SIG-M5 treated with dmso at 0.1 percent for 504 hours (cell line): ENCODE data around the gene PTPN2.

Experiments
- DNase-seq: peaks from one replicate; lab custom pipeline; 2025; ENCODE audit not compliant: unreplicated experiment; lab: John Stamatoyannopoulos, UW

Gene PTPN2

DNA sequence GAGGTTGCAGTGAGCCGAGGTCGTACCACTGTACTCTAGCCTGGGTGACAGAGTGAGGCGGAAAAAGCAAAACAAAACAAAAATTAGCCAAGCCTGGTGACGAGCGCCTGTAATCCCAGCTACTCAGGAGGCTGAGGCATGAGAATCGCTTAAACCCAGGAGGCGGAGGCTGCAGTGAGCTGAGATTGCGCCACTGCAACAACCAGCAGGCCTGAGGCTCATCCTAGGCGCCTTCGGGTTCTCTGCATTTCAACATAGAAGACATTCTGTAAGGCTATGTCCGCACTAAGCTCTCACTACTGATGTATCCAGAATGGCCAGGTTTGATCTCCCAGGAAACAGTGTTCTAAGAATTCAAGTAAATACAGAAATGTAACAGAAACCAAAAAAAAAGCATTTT is 23.5 kb downstream of the PTPN2 start:
- DNase-seq = no peak

DNA sequence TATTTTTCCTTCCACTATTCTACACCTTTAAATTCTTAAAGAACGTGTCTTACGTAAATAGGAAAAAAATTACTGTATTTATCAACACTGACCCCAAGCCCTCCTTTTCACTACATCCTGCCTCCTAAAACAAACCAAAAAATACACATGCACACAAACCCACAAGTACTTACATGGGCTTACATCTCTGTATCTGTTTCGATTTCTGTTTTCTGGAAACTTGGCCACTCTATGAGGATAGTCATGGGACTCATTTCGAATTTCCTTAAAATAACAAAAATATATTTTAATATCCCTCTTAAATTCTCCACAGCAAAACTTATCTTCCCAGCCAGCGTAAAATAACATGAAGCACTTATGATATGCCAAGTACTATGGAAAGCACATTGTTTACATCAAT is 25.0 kb downstream of the PTPN2 start:
- no peak for DNase-seq

DNA sequence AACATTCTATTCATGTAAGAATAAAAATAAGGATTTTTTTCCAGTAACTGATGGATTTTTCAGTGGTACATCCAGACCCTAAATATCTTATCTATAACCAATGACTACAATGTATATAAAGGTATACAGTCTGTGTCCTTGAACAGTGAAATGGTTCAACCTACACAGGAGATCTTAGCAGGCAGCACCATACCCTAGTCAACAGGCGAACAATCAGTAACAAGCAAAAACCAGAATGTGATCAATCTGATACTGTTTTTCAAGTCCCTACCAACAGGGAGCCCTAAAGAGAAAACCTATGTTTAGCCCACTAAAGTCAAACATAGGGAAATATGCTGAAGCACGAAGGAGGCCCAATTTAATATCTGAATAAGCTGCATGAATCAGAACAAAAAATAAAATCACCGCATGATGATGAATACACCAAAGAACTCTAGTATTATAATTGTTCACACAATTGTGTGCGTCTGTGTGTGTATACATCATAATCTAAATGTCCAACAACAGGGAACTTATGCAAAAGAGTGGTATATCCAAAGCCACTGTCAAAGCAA is 26.0 kb downstream of the PTPN2 start:
- no peak for DNase-seq

DNA sequence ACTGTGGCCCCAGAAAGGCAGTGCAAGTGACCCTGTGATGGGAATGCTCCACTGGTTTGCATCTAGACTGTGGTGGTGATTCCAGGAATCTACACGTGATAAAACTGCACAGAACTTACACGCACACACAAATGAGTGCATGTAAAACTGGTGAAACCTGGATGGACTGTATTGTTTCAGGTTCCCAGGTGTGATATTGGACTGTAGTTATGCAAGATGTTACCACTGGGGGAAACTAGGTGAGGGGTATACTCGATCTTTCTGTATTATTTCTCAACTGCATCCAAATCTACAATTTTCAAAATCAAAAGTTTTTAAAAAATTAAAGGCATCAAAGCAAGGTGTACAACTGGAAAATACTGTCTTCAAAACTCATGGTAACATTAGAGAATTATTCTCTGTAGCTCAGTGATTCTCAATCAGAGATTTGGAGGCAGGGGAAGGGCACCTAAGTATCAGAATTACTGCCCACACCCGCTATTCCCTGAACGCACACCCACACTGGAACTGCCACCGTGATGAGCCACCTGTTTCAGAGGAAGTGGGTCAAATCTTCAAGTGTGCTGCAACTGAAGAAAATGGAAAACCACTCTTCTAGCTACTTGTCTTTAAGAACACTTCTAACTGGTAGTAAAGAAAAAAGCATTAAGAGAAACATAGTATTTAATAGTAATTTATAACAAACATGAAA is 26.7 kb downstream of the PTPN2 start:
- DNase-seq = no peak

DNA sequence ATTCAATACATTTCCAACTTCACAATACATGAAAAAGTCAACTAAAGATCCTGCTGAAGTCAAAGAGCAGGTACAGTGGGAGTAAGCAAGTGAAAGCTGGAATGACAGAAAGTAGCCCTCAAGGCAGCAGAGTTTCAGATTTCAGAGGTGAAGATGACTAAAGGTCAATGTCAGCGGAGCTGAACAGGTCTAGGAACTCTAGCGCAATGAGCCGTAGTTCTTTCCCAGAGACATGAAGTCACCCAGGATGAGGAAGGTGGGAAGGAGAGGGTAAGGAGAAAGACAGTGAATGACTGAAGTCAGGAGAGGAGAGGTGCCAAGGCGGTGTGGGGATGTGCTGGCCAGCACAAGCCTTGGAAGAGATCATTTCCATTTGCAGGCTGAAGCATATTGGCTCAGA is 28.1 kb downstream of the PTPN2 start:
- no peak for DNase-seq

DNA sequence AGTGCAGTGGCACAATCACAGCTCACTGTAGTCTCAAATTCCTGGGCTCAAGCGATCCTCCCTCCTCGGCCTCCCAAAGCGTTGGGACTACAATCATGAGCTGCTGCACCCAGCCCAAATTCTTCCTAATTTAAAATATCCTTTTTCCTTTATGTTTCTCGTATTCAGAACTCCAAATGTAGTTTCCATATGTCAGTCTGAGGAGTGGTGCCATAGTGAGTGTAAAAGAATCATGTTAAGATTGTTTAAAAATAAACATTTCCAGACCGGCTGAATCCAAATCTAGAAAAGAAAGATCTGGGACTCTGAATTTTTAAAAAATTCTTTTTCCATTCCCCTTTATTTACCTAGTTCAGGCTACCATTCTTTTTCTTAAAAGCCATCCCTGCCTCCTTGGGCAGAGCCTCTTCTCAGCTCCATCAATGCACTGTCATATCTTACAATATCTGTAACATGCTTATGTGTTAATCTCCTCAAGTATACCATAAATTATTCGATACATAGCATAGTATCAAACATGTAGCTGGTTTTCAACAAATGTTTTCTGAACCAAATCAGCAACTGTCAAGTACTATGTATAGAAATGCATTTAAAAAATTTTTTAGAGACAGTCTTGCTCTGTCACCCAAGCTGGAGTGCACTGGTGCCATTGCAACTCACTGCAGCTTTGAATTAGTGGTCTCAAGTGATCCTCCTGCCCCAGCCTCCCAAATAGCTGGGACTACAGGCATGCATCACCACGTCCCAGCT is 31.3 kb downstream of the PTPN2 start:
- no peak for DNase-seq

DNA sequence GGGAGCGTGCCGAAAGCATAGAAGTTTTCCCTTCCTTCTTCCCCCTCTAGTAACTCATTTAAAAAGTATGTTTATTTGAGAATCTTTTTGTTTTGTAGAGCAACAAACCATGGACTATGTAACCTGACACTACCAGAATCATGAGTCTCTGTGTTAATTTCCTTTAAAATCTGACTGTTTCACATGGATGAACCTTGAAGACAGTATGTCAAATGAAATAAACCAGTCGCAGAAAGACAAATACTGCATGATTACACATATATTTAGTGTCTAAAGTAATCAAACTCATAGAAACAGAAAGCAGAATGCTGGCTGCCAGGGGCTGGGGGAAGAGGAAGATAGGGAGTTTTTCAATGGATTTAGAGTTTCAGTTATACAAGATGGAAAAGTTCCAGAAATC is 32.3 kb downstream of the PTPN2 start:
- DNase-seq = no peak

DNA sequence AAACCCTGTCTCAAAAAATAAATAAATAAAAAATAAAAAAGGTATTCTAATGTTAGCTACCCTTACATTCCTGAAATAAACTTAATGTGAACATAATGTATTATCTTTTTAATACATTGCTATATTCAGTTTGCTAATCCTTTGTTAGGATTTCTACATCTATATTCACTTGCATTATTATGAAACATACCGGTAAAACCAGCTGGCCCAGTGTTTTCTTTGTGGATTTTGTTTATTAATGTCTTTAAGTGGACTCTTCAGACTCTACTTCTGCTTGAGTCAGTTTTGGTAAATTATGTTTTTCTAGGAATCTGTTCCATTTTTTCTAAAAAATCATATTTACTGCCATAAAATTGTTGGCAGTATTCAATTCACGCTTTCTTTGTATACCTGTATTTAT is 34.5 kb downstream of the PTPN2 start:
- DNase-seq = peak; percentile 12

DNA sequence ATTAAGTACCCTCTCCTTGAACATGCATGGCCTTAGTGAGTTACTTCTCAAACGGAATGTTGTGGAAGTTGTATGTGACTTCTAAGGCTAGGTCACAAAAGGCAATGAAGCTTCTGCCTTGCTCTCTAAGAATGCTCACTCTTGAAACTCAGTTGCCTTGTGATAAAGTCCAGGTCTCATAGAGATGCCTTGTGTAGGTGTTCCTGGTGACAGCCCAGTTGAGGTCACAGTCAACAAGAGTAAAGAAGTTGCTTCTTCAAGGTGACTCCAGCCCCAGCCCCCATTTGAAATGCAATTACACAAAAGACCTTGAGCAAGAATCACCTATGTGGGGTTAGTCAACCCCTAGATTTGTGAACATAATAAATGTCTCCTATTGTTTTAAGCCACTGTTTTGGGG is 35.6 kb downstream of the PTPN2 start:
- DNase-seq = no peak

DNA sequence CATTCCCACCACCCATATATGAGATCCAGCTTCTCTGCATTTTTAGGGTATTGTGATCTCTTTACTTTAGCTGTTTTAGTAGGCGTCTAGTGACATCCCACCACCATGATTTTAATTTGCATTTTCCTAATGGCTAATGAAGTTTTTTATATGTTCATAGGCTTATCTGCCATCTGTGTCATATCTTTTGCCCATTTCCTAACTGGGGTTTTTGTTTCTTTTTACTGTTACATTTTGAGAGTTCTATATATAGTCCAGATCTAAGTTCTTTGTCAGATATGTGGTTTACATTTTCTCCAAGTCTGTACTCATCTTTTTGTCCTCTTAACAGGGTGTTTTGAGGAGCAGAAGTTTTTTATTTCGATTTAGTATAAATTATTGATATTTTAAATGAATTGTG is 39.6 kb downstream of the PTPN2 start:
- DNase-seq = no peak

DNA sequence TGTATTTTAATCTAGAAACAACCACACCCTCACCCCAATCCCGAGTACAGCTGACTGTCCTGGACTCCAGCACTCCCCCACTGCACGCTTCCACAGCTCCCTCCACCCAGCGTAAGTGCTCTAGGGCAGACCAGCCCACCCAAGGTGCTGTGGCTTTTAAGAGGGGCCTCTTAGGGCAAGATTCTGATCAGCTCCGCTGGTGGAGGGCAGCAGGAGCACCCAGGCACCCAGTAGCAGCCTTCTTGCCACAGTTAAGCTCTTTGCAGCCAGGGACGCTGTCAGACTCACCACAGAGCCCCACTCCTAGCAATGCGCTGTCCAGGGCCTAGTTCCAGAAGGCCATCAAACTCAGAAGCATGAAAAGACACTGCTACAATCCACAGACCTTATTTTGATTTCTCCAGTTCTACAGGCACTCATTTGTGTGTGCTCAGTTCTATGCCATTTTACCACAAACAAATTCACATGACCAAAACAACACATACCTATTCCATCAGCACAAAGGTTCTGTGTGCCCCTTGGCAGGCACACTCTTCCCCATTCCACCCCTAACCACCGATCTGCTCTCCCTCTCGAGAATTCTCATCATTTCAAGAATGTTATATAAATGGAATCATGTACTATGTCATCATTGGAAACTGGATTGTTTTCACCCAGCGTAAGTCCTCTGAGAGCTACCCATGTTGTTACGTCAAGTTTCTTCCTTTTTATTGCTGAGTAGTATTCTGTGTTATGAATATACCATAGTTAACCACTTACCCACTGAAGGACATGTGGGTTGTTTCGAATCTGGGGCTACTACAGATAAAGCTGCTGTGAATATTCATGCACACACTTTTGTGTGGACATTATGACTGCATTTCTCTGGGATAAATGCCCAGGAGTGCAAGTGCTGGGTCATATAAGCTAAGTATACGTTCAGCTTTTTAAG is 40.4 kb downstream of the PTPN2 start:
- DNase-seq = no peak

DNA sequence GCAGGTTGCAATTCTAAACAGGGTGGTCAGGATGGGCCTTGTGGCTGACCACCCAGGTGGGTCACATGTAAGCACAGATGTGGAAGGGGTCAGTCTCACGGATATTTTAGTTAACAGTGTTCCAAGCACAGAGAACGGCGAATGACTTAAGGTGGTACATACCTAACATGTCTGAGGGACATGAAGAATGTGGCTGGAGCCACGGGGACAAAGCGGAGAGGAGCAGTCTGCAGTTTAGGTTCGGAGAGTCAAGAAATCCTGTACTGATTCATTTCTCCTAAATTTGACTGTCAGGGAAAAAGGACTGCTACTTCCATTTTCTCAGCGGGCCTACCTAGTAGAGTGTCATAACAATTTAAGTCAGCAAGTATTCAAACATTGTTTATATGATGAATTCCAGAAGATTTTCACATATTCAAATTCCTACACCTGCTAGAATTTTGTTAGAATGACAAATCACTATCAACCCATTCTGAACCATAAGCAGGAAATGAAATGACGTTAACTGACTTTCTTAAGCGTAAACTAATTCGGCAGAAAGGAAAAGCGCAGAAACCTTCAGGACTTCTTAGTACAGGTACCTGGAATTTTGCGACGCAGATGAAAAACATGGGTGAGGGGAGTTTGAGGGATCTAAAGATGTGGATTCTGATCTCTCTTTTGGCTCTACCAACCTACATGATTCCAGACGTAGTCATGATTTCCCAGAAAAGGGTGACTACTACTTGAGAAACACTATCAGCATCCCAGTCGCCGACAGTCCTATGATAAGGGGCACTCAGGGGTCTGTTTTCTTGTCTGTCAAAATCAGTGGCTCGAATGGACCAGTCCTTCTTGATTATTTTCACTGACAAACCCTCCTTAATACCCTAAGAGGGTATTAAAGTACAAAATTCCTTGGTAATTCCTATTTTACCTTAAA is 41.3 kb downstream of the PTPN2 start:
- DNase-seq = no peak

DNA sequence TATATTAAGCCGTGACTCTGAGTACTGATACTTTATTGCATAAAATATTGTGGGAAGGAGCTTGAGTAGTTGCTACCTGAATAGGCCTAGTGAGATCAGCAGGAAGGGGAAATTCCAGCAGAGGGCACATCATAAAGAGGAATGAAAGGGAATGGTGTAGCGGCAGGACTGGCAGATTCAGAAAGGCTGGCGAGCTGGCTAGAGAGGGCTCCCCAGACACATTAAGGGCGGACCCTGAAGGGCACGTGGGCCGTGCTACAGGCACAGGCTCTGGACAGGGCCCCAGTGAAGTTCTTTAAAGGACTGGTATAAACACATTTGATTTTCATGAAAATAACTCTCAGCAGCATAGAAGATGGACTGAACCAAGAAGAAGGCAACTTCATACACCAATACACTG is 43.0 kb downstream of the PTPN2 start:
- no peak for DNase-seq

DNA sequence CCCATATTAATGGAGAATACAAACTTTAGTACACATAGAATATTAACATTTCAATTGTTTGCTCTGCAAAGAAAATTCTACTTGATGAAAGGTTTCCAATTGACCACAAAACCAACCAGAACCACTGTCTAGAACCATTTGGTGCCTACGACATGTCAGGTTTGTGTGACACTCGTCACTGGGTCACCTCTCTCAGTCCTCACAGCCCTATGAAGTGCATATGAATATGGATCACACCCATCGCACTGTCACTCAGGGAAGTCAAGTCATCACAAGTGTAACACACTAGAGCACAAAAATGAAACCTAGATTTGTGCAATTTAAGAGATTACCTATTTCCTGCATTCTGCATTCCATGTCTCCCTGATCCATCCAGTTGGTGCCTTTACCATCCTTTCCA is 43.7 kb downstream of the PTPN2 start:
- DNase-seq = no peak

DNA sequence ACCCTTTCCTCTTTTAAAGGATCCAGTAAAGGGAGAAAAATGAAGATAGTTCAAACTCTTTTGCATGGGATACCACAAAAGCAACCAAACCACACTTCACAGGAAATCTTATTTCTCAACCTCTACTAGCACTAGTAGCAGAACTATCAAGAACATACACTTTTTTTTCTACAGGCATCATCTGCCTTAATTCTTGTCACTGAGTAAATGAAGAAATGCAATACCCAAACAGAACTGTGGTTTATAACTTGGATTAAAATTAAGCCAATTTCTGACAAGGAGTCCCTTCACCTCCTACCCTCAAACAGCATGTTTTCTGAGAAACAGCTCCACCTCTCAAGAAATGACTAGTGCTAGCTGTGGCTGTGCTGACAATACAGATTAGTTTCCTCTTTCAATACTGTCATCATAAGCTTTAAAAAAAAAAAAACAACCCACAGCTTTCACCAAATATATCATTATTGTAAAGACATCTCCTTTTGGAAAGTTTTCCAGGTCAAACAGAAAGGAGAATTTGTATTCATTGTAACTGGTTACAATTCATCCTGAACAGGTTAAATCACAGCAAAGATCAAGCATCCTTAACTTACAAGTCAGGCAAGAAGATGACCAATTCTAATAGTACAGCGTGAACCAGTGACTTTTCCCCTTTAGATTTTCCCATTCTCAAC is 44.4 kb downstream of the PTPN2 start:
- DNase-seq = peak; percentile 89

DNA sequence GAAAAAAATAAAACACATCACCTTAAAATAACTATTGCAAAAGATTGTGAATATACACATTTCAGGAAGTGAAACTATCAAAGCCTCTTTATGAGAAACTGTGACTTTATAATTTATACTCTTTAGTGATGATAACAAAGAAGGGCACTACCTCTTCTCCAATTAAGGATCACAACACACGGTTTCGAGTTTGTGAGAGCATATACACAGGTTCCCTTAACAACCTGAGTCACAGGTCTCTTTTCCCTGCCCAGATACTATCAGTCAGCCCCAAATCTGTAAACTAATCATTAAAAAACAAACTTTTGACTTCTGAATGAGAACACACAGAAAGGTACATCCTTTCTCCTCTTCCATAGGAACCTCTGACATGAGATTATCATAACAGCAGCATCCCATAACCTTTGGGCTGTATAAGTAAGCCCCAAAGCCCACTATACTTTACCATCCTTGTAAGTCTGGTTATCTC is 44.9 kb downstream of the PTPN2 start:
- DNase-seq = peak; percentile 86

DNA sequence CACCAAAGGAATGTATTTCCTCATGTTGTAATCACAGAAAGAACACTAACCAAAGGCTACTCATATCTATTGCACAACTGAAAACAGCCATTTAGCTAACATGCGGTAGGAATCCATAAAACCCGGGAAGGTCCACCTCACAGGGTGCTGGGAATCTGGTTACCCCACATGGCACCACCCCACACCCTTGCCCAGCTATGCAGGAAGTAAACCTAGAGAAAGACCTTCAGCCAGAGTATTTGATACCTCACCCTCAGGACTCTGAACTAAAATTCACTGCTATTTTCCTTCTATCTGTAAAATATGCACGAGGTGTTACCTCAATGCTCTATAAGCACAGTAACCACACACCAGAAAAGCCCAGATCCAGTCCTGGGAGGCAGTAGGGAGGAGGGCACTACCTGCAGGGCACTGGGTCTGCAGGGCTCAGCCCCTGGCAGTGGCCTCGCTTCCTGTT is 45.8 kb downstream of the PTPN2 start:
- DNase-seq = peak; percentile 93

DNA sequence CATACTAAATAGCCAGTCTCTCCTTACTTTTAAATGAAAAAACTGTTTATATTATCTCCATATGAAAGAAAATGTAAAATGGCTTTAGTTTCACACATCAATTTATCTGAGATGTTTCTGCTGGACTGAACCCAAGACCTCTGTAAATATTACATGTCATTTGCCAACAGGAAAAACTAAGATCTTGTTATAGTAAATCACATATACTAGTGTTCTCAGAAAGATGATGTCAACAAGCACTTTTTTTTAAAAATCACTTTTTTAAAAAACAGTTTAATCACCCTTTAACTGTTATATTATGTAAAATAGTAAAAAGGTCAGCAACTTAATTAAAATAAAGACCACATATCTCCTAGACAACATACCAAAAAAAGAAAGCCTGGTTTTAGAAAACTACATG is 46.3 kb downstream of the PTPN2 start:
- no peak for DNase-seq

DNA sequence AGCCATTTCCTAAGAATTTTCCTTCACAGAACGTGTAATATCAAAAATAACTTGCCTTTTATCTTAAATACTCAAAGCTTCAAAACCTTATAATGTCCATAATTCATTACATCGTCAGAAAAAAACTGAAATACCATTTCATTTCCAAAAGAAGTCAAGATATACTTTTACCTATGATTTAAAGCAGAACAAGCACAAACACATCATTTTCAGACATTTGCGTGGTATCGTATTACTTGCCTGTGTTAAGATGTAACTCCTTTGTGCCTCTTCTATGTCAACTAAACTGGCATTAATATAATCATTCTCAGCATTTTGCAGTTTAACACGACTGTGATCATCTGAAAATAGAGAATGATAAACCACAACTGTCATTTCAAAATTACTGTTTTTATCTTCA is 47.5 kb downstream of the PTPN2 start:
- DNase-seq = no peak
